ENCODE results near the gene NOC2L.
"Not testable (repeated sequence)": the region's sequence is repeated elsewhere in the genome, so short reads cannot be mapped to it uniquely, and the experiment has no call there.

NOC2L gene

GRCh38 chr1:993379-993995 lies 34.4 kb upstream of the NOC2L start:
- DNase-seq (ENCODE audit: low read depth): no peak

- DNase-seq (ENCODE audit: low read depth): no peak
Measured at GRCh38 chr1:992362-992761, 33.3 kb upstream of the NOC2L start.

GRCh38 chr1:991895-992294 lies 32.8 kb upstream of the NOC2L start:
- DNase-seq (ENCODE audit: low read depth): no peak

GRCh38 chr1:991275-991674 lies 32.2 kb upstream of the NOC2L start:
- not testable (repeated sequence) for DNase-seq (ENCODE audit: low read depth)

GRCh38 chr1:988061-988460 lies 29.0 kb upstream of the NOC2L start:
- DNase-seq (ENCODE audit: low read depth): not testable (repeated sequence)

- DNase-seq (ENCODE audit: low read depth): no peak
Measured at GRCh38 chr1:985126-985525, 26.1 kb upstream of the NOC2L start.

- no peak for DNase-seq (ENCODE audit: low read depth)
Measured at GRCh38 chr1:984476-984814, 25.4 kb upstream of the NOC2L start.

- peak; percentile 42 for DNase-seq (ENCODE audit: low read depth)
Measured at GRCh38 chr1:983798-984475, 24.9 kb upstream of the NOC2L start.

GRCh38 chr1:982765-983436 lies 23.8 kb upstream of the NOC2L start:
- DNase-seq (ENCODE audit: low read depth): no peak

- DNase-seq (ENCODE audit: low read depth): no peak
Measured at GRCh38 chr1:981955-982558, 23.0 kb upstream of the NOC2L start, which contains the start of gene PERM1. Gene PERM1, minus strand, starts transcription at chr1:982093. Its CDS starts 1,064 bp downstream, at chr1:981029.

- no peak for DNase-seq (ENCODE audit: low read depth)
Measured at GRCh38 chr1:981491-981954, 22.5 kb upstream of the NOC2L start.

- DNase-seq (ENCODE audit: low read depth): no peak
Measured at GRCh38 chr1:980602-981395, 21.7 kb upstream of the NOC2L start.

- DNase-seq (ENCODE audit: low read depth): no peak
Measured at GRCh38 chr1:980137-980571, 21.1 kb upstream of the NOC2L start.

GRCh38 chr1:979744-980072 lies 20.7 kb upstream of the NOC2L start:
- DNase-seq (ENCODE audit: low read depth): no peak

- no peak for DNase-seq (ENCODE audit: low read depth)
Measured at GRCh38 chr1:978835-979743, 20.0 kb upstream of the NOC2L start.

- no peak for DNase-seq (ENCODE audit: low read depth)
Measured at GRCh38 chr1:978069-978834, 19.2 kb upstream of the NOC2L start.

GRCh38 chr1:976791-977190 lies 17.7 kb upstream of the NOC2L start:
- not testable (repeated sequence) for DNase-seq (ENCODE audit: low read depth)

- DNase-seq (ENCODE audit: low read depth): peak; percentile 39
Measured at GRCh38 chr1:975896-976683, 17.0 kb upstream of the NOC2L start.

- DNase-seq (ENCODE audit: low read depth): no peak
Measured at GRCh38 chr1:975365-975764, 16.3 kb upstream of the NOC2L start.

Data from stimulated activated CD8-positive, alpha-beta memory T cell treated with anti-CD3 and anti-CD28 coated beads, Interleukin-15, amount 100 ng/mL, for 1 hour (primary cell).